ENCODE results near the gene OCLN. TPM values are rescaled to one million over a fixed set of nuclear protein-coding genes. Genes with fewer than 3 reads are reported as not detected.
A peak's percentile ranks its signal among the peaks of the same experiment; 100 is the strongest.

The OCLN gene
- total and polyA plus RNA-seq, 9 of the 15 experiments (the other 6 are each of a cell fraction or from before 2014, with no cell fraction given): 0.05 to 0.29 (median 0.15) TPM

- no TSS peak for BruUV-seq (replicated peaks)
Measured at GRCh38 chr5:69530561-69531405, 38.2 kb downstream of the OCLN start.

DNA sequence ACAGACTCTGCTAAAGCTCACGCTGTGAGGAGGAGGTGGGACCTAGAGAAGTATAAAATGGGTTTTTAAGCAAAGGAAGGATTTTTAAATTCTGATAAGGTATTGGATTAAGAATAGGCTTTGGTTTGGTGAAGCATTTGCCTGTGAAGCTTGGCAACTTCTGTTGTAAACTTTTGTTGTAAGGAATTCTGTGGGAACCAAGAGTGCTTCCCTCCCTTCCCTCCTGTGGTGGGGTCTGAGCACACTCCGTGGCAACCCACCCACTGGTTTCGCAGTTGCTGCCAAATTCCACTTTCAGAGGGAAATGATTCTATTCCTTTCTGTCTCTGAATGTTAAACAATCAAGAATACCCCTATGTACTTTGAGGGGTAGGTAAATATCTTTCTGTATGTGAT is 38.8 kb downstream of the OCLN start:
- FAIRE-seq: no peak
- CTCF ChIA-PET (ENCODE audit: low intra/inter-chr PET ratio): no interaction called here
- no peaks in the 10 kb centered on the region for H3K79me2 ChIP-seq (ENCODE audit: control insufficient read depth, insufficient read depth, low read length)
- no peak for DNase-seq (ENCODE audit: extremely low read depth in 1 of 4, low spot score in 3 of 4)
- 0% methylated on average over 3 of the region's 3 CpGs for WGBS (ENCODE audit: insufficient coverage, low coverage, missing lambda C conversion rate)
- in situ Hi-C loops (cut with MboI) (loop anchor here (5.0 to 25.0 kb wide), 2 partner anchors 906 to 1561 kb away; no protein-coding TSS in a partner anchor), intact Hi-C loops (cut with micrococcal nuclease) (no loop called here)
- no peak overlapping the region for H3K4me2 ChIP-seq (ENCODE audit: insufficient read depth, low read length)
- POLR2A ChIA-PET: interaction anchor here (1.4 kb wide), 1 partner anchor 15 kb away, joined by 3 read pairs; no protein-coding TSS in a partner anchor
- no peaks in the 10 kb centered on the region for H3K36me3 ChIP-seq (ENCODE audit: control insufficient read depth, insufficient read depth, low read length)
- no peaks in the 10 kb centered on the region for H3K9me1 ChIP-seq (ENCODE audit: control insufficient read depth, insufficient read depth, low read length)
- no peaks in the 10 kb centered on the region for H4K20me1 ChIP-seq (replicated peaks; ENCODE audit: control insufficient read depth, insufficient read depth, low read length)
- no peaks in the 10 kb centered on the region for H3K9me3 ChIP-seq (replicated peaks; ENCODE audit: control insufficient read depth, insufficient read depth, low read depth, low read length)
- H3K9ac ChIP-seq (ENCODE audit: insufficient read depth in 1 of 2, low read depth in 2 of 2, low read length in 2 of 2): no peak overlapping the region
- BruUV-seq (replicated peaks): no TSS peak
- no peak for ATAC-seq
- H3K4me1 ChIP-seq (replicated peaks in 1 of 2; ENCODE audit: control insufficient read depth in 2 of 2, insufficient read depth in 2 of 2, low read length in 2 of 2): no peaks in the 10 kb centered on the region; a peak in 1 of 5 replicates
- peaks cover 15 to 25% of the 10 kb centered on the region in 2 experiments for H3K27me3 ChIP-seq (ENCODE audit: control insufficient read depth in 2 of 2, insufficient read depth in 2 of 2, low read length in 2 of 2)
- no peak overlapping the region for H2AFZ ChIP-seq (ENCODE audit: low read depth, low read length)
- no peak overlapping the region for H3K27ac ChIP-seq (ENCODE audit: extremely low read depth, low read depth, low read length)
- H3K4me3 ChIP-seq: no peak overlapping the region
- TF ChIP-seq CEBPG (CRISPR knock-in tag; IDR thresholded peaks at IDR 0.05) (no peak), CEBPG (tag; conservative IDR thresholded peaks at IDR 0.05 in 1 of 2, IDR thresholded peaks at IDR 0.05 in 1 of 2) (no peak), ZNF23 (CRISPR knock-in tag; IDR thresholded peaks at IDR 0.05) (no peak), ZSCAN32 (CRISPR knock-in tag; IDR thresholded peaks at IDR 0.05) (no peak), ZNF121 (CRISPR knock-in tag; conservative IDR thresholded peaks at IDR 0.05) (no peak)
- TF ChIP-seq, protein P1, sequence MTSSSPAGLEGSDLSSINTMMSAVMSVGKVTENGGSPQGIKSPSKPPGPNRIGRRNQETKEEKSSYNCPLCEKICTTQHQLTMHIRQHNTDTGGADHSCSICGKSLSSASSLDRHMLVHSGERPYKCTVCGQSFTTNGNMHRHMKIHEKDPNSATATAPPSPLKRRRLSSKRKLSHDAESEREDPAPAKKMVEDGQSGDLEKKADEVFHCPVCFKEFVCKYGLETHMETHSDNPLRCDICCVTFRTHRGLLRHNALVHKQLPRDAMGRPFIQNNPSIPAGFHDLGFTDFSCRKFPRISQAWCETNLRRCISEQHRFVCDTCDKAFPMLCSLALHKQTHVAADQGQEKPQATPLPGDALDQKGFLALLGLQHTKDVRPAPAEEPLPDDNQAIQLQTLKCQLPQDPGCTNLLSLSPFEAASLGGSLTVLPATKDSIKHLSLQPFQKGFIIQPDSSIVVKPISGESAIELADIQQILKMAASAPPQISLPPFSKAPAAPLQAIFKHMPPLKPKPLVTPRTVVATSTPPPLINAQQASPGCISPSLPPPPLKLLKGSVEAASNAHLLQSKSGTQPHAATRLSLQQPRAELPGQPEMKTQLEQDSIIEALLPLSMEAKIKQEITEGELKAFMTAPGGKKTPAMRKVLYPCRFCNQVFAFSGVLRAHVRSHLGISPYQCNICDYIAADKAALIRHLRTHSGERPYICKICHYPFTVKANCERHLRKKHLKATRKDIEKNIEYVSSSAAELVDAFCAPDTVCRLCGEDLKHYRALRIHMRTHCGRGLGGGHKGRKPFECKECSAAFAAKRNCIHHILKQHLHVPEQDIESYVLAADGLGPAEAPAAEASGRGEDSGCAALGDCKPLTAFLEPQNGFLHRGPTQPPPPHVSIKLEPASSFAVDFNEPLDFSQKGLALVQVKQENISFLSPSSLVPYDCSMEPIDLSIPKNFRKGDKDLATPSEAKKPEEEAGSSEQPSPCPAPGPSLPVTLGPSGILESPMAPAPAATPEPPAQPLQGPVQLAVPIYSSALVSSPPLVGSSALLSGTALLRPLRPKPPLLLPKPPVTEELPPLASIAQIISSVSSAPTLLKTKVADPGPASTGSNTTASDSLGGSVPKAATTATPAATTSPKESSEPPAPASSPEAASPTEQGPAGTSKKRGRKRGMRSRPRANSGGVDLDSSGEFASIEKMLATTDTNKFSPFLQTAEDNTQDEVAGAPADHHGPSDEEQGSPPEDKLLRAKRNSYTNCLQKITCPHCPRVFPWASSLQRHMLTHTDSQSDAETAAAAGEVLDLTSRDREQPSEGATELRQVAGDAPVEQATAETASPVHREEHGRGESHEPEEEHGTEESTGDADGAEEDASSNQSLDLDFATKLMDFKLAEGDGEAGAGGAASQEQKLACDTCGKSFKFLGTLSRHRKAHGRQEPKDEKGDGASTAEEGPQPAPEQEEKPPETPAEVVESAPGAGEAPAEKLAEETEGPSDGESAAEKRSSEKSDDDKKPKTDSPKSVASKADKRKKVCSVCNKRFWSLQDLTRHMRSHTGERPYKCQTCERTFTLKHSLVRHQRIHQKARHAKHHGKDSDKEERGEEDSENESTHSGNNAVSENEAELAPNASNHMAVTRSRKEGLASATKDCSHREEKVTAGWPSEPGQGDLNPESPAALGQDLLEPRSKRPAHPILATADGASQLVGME (CRISPR knock-in tag; IDR thresholded peaks at IDR 0.05): no peak

More at GRCh38 chr5:69530561-69531405, 38.2 kb downstream of the OCLN start:
- FAIRE-seq (no peak), DNase-seq (ENCODE audit: extremely low read depth in 1 of 4, low spot score in 3 of 4) (no peak), ATAC-seq (peak; percentile 32; the same call in 1 of the 3 replicates)
- H3K9me1 ChIP-seq (ENCODE audit: control insufficient read depth, insufficient read depth, low read length): no peaks in the 10 kb centered on the region
- H3K79me2 ChIP-seq (ENCODE audit: control insufficient read depth, insufficient read depth, low read length): no peaks in the 10 kb centered on the region
- ChIA-PET CTCF (ENCODE audit: low intra/inter-chr PET ratio) (no interaction called here), POLR2A (interaction anchor here (1.1 to 1.4 kb wide), 2 partner anchors 12 to 14 kb away, joined by 3 read pairs; no protein-coding TSS in a partner anchor)
- H3K9ac ChIP-seq (ENCODE audit: insufficient read depth in 1 of 2, low read depth in 2 of 2, low read length in 2 of 2): no peak overlapping the region
- TF ChIP-seq NELFE (IDR thresholded peaks at IDR 0.05; ENCODE audit: insufficient read depth, insufficient read length) (no peak), CREBBP (IDR thresholded peaks at IDR 0.05; ENCODE audit: low read depth, low read length) (no peak), WHSC1 (IDR thresholded peaks at IDR 0.05; ENCODE audit: low read length) (no peak), ZNF76 (CRISPR knock-in tag; IDR thresholded peaks at IDR 0.05; ENCODE audit: borderline replicate concordance) (no peak), NFIX (CRISPR knock-in tag; IDR thresholded peaks at IDR 0.05; ENCODE audit: low read depth) (no peak)
- peaks cover 15 to 25% of the 10 kb centered on the region in 2 experiments for H3K27me3 ChIP-seq (ENCODE audit: control insufficient read depth in 2 of 2, insufficient read depth in 2 of 2, low read length in 2 of 2)
- H3K36me3 ChIP-seq (ENCODE audit: control insufficient read depth, insufficient read depth, low read length): no peaks in the 10 kb centered on the region
- no peak overlapping the region for H3K4me3 ChIP-seq
- no peak overlapping the region for H3K27ac ChIP-seq (ENCODE audit: extremely low read depth, low read depth, low read length)
- 1% methylated on average over 7 of the region's 7 CpGs for whole genome bisulfite sequencing (ENCODE audit: insufficient coverage, low coverage, missing lambda C conversion rate)
- H4K20me1 ChIP-seq (replicated peaks; ENCODE audit: control insufficient read depth, insufficient read depth, low read length): no peaks in the 10 kb centered on the region
- no peaks in the 10 kb centered on the region; a peak in 1 of 5 replicates for H3K4me1 ChIP-seq (replicated peaks in 1 of 2; ENCODE audit: control insufficient read depth in 2 of 2, insufficient read depth in 2 of 2, low read length in 2 of 2)
- H3K9me3 ChIP-seq (replicated peaks; ENCODE audit: control insufficient read depth, insufficient read depth, low read depth, low read length): no peaks in the 10 kb centered on the region
- H3K4me2 ChIP-seq (ENCODE audit: insufficient read depth, low read length): no peak overlapping the region
- no peak overlapping the region for H2AFZ ChIP-seq (ENCODE audit: low read depth, low read length)
- in situ Hi-C loops (cut with MboI) (loop anchor here (5.0 to 25.0 kb wide), 2 partner anchors 907 to 1562 kb away; no protein-coding TSS in a partner anchor), intact Hi-C loops (cut with micrococcal nuclease) (no loop called here)

Data from K562 (cell line).